Mesodermal cell (in vitro differentiated cells): ENCODE measurements around the gene EIF6.
"Not testable (repeated sequence)": the region's sequence is repeated elsewhere in the genome, so short reads cannot be mapped to it uniquely, and the experiment has no call there.

Experiments
- H3K27ac ChIP-seq: 2 replicates; pipeline ENCODE4 v1.7.0; 2013; ENCODE audit warnings: mild to moderate bottlenecking, low read depth, low read length, moderate library complexity; ENCODE audit not compliant: severe bottlenecking
- H3K36me3 ChIP-seq: 2 replicates; pipeline ENCODE4 v1.7.1; 2013; ENCODE audit warnings: mild to moderate bottlenecking, low read length, moderate library complexity; ENCODE audit not compliant: control insufficient read depth, insufficient read depth
- H3K4me1 ChIP-seq: one replicate; pipeline ENCODE4 v1.7.1; 2013; ENCODE audit warnings: mild to moderate bottlenecking, low read length; ENCODE audit not compliant: insufficient read depth, control insufficient read depth, poor library complexity, severe bottlenecking
- H3K4me3 ChIP-seq: 2 replicates; pipeline ENCODE4 v1.7.0; 2013; ENCODE audit warnings: low read length, control low read depth, mild to moderate bottlenecking; ENCODE audit not compliant: insufficient read depth, poor library complexity, severe bottlenecking; ENCODE audit errors: extremely low read depth
- H3K9me3 ChIP-seq: 2 replicates; pipeline ENCODE4 v1.7.1; 2013; ENCODE audit warnings: mild to moderate bottlenecking, low read length, moderate library complexity; ENCODE audit not compliant: control insufficient read depth
- WGBS, 2 experiments: methylation state at CpG; one replicate each; pipeline ENCODE4 v1.1.5; 2013; ENCODE audit warnings: missing lambda C conversion rate in 2 of 2; ENCODE audit not compliant: insufficient coverage in 2 of 2; 5-methylcytosine and 5-hydroxymethylcytosine counted together

EIF6 gene

GRCh38 chr20:35267092-35267491 is 17.5 kb downstream of the EIF6 start:
- WGBS, 2 experiments = 91 to 100% methylated on average over 7 to 15 of the region's 16 CpGs
- peaks cover 3% of the 10 kb centered on the region for H3K36me3 ChIP-seq
- no peaks in the 10 kb centered on the region for H3K9me3 ChIP-seq
- H3K4me1 ChIP-seq = peaks cover 18% of the 10 kb centered on the region
- H3K27ac ChIP-seq = no peak overlapping the region
- no peak overlapping the region for H3K4me3 ChIP-seq

GRCh38 chr20:35264755-35265154 is 19.8 kb downstream of the EIF6 start:
- H3K4me1 ChIP-seq = peaks cover 28% of the 10 kb centered on the region
- WGBS, 2 experiments = 100% methylated on average over 1 of the region's 1 CpG
- no peaks in the 10 kb centered on the region for H3K9me3 ChIP-seq
- H3K36me3 ChIP-seq = peaks cover 3% of the 10 kb centered on the region
- H3K27ac ChIP-seq = no peak overlapping the region
- H3K4me3 ChIP-seq = no peak overlapping the region

DNA sequence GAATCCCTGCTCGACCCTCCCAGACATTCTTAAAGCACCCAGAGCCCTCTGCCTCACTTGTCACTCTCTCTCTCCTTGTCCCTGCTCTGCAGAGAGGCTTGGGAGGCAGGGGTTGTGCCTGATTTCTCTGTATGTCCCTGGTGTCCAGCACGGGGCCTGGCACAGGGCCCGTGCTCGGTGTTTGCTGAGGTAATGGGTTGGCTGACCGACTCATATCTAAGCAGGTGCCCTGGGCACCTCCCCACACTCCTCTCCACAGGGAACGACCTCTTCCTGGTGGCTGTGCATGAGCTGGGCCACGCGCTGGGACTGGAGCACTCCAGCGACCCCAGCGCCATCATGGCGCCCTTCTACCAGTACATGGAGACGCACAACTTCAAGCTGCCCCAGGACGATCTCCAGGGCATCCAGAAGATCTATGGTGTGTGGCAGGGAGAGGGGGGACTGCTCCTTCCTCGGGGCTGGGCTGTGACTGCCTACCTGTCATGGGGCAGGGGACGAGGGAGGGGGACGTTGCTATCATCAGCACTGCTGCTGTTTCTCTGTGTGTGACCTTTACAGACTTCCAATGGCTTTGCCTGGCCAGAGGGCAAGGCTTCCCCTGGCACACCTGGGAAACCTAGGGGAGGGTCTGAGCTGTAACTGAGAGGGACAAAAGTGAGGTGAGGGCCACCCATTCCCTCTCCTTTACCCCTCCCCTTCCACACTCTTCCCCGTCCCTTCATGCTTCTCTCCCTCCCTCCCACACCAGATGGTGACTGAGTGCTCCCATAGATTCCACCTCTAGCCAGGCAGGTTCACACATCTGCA is 20.8 kb downstream of the EIF6 start:
- Histone ChIP-seq H3K4me1 (peaks cover 24% of the 10 kb centered on the region), H3K9me3 (no peaks in the 10 kb centered on the region), H3K4me3 (no peak overlapping the region), H3K27ac (peak overlapping the region; percentile 82), H3K36me3 (peaks cover 3% of the 10 kb centered on the region)
- 82 to 88% methylated on average over 8 to 10 of the region's 17 CpGs for WGBS, 2 experiments

- H3K4me3 ChIP-seq, H3K9me3 ChIP-seq, H3K36me3 ChIP-seq: not testable (repeated sequence)
- Histone ChIP-seq H3K27ac (peak overlapping the region; percentile 82), H3K4me1 (peaks cover 24% of the 10 kb centered on the region)
- 22 to 51% methylated on average over 4 to 5 of the region's 8 CpGs for WGBS, 2 experiments
Observed at GRCh38 chr20:35262731-35263531, 21.6 kb downstream of the EIF6 start.

- H3K9me3 ChIP-seq, H3K4me3 ChIP-seq, H3K36me3 ChIP-seq: not testable (repeated sequence)
- WGBS, 2 experiments = 6 to 20% methylated on average over 2 to 3 of the region's 10 CpGs
- peaks cover 24% of the 10 kb centered on the region for H3K4me1 ChIP-seq
- H3K27ac ChIP-seq = peak overlapping the region; percentile 36
Observed at GRCh38 chr20:35262321-35262720, 22.3 kb downstream of the EIF6 start.

GRCh38 chr20:35260426-35260825 is 24.1 kb downstream of the EIF6 start:
- no peaks in the 10 kb centered on the region for H3K36me3 ChIP-seq
- no peak overlapping the region for H3K4me3 ChIP-seq
- 85 to 94% methylated on average over 4 to 6 of the region's 6 CpGs for WGBS, 2 experiments
- H3K27ac ChIP-seq = no peak overlapping the region
- H3K4me1 ChIP-seq = peaks cover 24% of the 10 kb centered on the region
- H3K9me3 ChIP-seq = no peaks in the 10 kb centered on the region

- WGBS, 2 experiments = 97 to 100% methylated on average over 4 of the region's 8 CpGs
Observed at GRCh38 chr20:35257175-35257909, 27.2 kb downstream of the EIF6 start.

GRCh38 chr20:35254448-35254999 is 30.0 kb downstream of the EIF6 start:
- H3K27ac ChIP-seq = no peak overlapping the region
- no peaks in the 10 kb centered on the region for H3K36me3 ChIP-seq
- H3K4me1 ChIP-seq = no peaks in the 10 kb centered on the region
- H3K9me3 ChIP-seq = no peaks in the 10 kb centered on the region
- no peak overlapping the region for H3K4me3 ChIP-seq
- 95% methylated on average over 12 of the region's 12 CpGs for WGBS, 2 experiments

More at GRCh38 chr20:35257175-35257909, 27.2 kb downstream of the EIF6 start:
- H3K36me3 ChIP-seq = no peaks in the 10 kb centered on the region
- H3K4me3 ChIP-seq = no peak overlapping the region
- H3K9me3 ChIP-seq = no peaks in the 10 kb centered on the region
- H3K4me1 ChIP-seq = peaks cover 10% of the 10 kb centered on the region
- H3K27ac ChIP-seq = no peak overlapping the region

GRCh38 chr20:35253010-35253409 is 31.6 kb downstream of the EIF6 start:
- H3K4me3 ChIP-seq = no peak overlapping the region
- WGBS, 2 experiments = 86 to 89% methylated on average over 1 to 2 of the region's 3 CpGs
- H3K4me1 ChIP-seq = peaks cover 5% of the 10 kb centered on the region
- H3K9me3 ChIP-seq = no peaks in the 10 kb centered on the region
- H3K27ac ChIP-seq = no peak overlapping the region
- no peaks in the 10 kb centered on the region for H3K36me3 ChIP-seq

- H3K9me3 ChIP-seq, H3K36me3 ChIP-seq, H3K4me1 ChIP-seq, H3K27ac ChIP-seq, H3K4me3 ChIP-seq: not testable (repeated sequence)
- WGBS, 2 experiments = 100% methylated on average over 1 of the region's 2 CpGs
Observed at GRCh38 chr20:35252598-35252997, 32.0 kb downstream of the EIF6 start.
